GM12878 (cell line): ENCODE results near the gene ADGRV1. TPM values are rescaled to one million over a fixed set of nuclear protein-coding genes. Genes with fewer than 3 reads are reported as not detected.

Experiments used
- BHLHE40 ChIP-seq, 2 experiments: fragments of 450-650 bp in 1 of 2; IDR thresholded peaks; 2 replicates each; pipeline ENCODE4 v1.6.1; 2011 to 2017; ENCODE audit warnings: low read depth in 2 of 2, borderline replicate concordance in 1 of 2, improper control_type of control experiment in 1 of 2, low read length in 1 of 2, mild to moderate bottlenecking in 1 of 2
- CREM ChIP-seq: IDR thresholded peaks from 2 replicates; pipeline ENCODE4 v1.6.1; 2014; ENCODE audit warnings: antibody characterized with exemption, low read depth
- E2F8 ChIP-seq: fragments of 450-650 bp; IDR thresholded peaks from 2 replicates; pipeline ENCODE4 v1.6.1; 2018; ENCODE audit warnings: mild to moderate bottlenecking, low read depth, moderate library complexity; ENCODE audit not compliant: partially characterized antibody
- HDGF ChIP-seq: fragments of 450-650 bp; IDR thresholded peaks from 2 replicates; pipeline ENCODE4 v1.6.1; 2016; ENCODE audit warnings: antibody characterized with exemption
- IRF5 ChIP-seq: fragments of 450-650 bp; IDR thresholded peaks from 2 replicates; pipeline ENCODE4 v1.6.1; 2017; ENCODE audit warnings: borderline replicate concordance
- MYB ChIP-seq: fragments of 150-350 bp; IDR thresholded peaks from 2 replicates; pipeline ENCODE4 v1.6.1; 2014; ENCODE audit warnings: mild to moderate bottlenecking, low read depth, low read length, borderline replicate concordance
- RELB ChIP-seq: fragments of 450-650 bp; IDR thresholded peaks from 2 replicates; pipeline ENCODE4 v1.6.1; 2017; ENCODE audit warnings: low read depth, mild to moderate bottlenecking, moderate library complexity
- SKIL ChIP-seq: fragments of 450-650 bp; IDR thresholded peaks from 2 replicates; pipeline ENCODE4 v1.6.1; 2017; ENCODE audit warnings: mild to moderate bottlenecking, low read depth, inconsistent platforms; ENCODE audit not compliant: poor library complexity, severe bottlenecking
- ZNF24 ChIP-seq: fragments of 450-650 bp; IDR thresholded peaks from 2 replicates; pipeline ENCODE4 v1.6.1; 2017; ENCODE audit warnings: antibody characterized with exemption, mild to moderate bottlenecking
- polyA plus RNA-seq, 11 experiments: library from polyadenylated mRNA; depleted of rRNA in 4 of 11; unstranded in 6 of 11; stranded (reverse) in 5 of 11; fragments of >200 nt; fragmentation: Nextera tagmentation in 4 of 11; fragmentation: Illumina TruSeq in 1 of 11; extraction: Ambion mirVana in 4 of 11; extraction: Trizol in 1 of 11; gene quantifications; 1 replicate in 1 of 11; 2 replicates in 10 of 11; pipeline versions ENCODE4 v1.2.1 to v1.2.3, GENCODE V29; 2011 to 2016; ENCODE audit warnings: inconsistent platforms in 2 of 11, missing spikeins in 2 of 11, low read depth in 1 of 11
- total RNA-seq, 4 experiments: library from RNA; depleted of rRNA in 3 of 4; stranded (reverse); fragments of >200 nt in 3 of 4; fragmentation: Illumina TruSeq in 1 of 4; extraction: Trizol in 1 of 4; gene quantifications; 2 replicates each; pipeline versions ENCODE4 v1.2.1 to v1.2.3, GENCODE V29; 2013 to 2021

ADGRV1 gene
- total and polyA plus RNA-seq, 10 of the 15 experiments (the other 5 are each of a cell fraction or from before 2014, with no cell fraction given), result 0.04 to 8.1 (median 0.16) TPM; not detected in 1

- no peak for TF ChIP-seq E2F8
- no peak for TF ChIP-seq IRF5
- no peak for TF ChIP-seq BHLHE40 (IDR thresholded peaks at IDR 0.05; ENCODE audit: borderline replicate concordance in 1 of 2, low read depth in 2 of 2, low read length in 1 of 2)
- TF ChIP-seq HDGF, result no peak
- no peak for TF ChIP-seq MYB
- no peak for TF ChIP-seq SKIL
- TF ChIP-seq CREM, result no peak
- no peak for TF ChIP-seq ZNF24
- TF ChIP-seq RELB, result no peak
Measured at GRCh38 chr5:90899014-90899604, 340.5 kb downstream of the ADGRV1 start (continued).
